Measurements from ENCODE around the gene CTSH.
"Not testable (repeated sequence)": the region's sequence is repeated elsewhere in the genome, so short reads cannot be mapped to it uniquely, and the experiment has no call there.

Gene CTSH

GRCh38 chr15:78880242-78880533, 64.7 kb downstream of the CTSH start:
- DNase-seq = no peak

- DNase-seq = no peak
Measured at GRCh38 chr15:78879517-78880241, 65.2 kb downstream of the CTSH start.

GRCh38 chr15:78878356-78878755, 66.5 kb downstream of the CTSH start:
- no peak for DNase-seq

GRCh38 chr15:78876954-78877353, 67.9 kb downstream of the CTSH start:
- not testable (repeated sequence) for DNase-seq

GRCh38 chr15:78875107-78875914, 69.5 kb downstream of the CTSH start:
- peak in 2 of 3 experiments; percentile 22 to 41 for DNase-seq

- peak in 2 of 3 experiments; percentile 13 to 54 for DNase-seq
Measured at GRCh38 chr15:78873793-78874765, 70.8 kb downstream of the CTSH start.

GRCh38 chr15:78872972-78873792, 71.7 kb downstream of the CTSH start:
- DNase-seq = peak; percentile 73 to 97 (median 92)

GRCh38 chr15:78872155-78872971, 72.5 kb downstream of the CTSH start, which contains the start of gene MORF4L1:
Gene MORF4L1 (plus strand): TSS chr15:78872890. CDS start chr15:78873018, 128 bp downstream.
- peak; percentile 80 to 98 (median 97) for DNase-seq

- not testable (repeated sequence) for DNase-seq
Measured at GRCh38 chr15:78871483-78872127, 73.2 kb downstream of the CTSH start.
